Stimulated activated CD4-positive, alpha-beta T cell treated with anti-CD3 and anti-CD28 coated beads, Interleukin-12 subunit alpha, Interleukin-12 subunit beta, amount 100 ng/mL, for 24 hours (primary cell): ENCODE results near the gene ARHGAP20.
A peak's percentile ranks its signal among the peaks of the same experiment; 100 is the strongest.
"Not testable (repeated sequence)": the region's sequence is repeated elsewhere in the genome, so short reads cannot be mapped to it uniquely, and the experiment has no call there.

Experiments
- DNase-seq, 2 experiments: peaks; one replicate each; pipeline ENCODE4 v3.0.0-alpha.2; 2020; ENCODE audit warnings: low read depth in 2 of 2

ARHGAP20 gene

DNA sequence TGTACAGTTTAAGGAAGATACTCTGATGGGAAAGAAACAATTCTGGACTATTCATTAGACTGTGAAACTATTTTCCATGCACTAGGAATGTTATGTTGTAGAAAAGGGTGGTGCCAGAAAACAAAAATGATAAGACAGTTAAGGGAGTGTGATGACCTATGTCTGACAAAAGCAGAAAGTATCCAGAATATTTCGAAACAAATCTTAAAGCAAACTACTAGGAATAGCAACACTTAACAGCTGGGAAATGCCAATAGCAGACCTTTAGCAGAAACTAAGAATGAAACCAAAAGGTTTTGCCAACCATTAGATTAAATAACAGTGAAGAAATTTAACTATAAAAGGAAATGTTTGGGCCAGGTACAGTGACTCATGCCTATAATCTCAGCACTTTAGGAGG, 3.3 kb upstream of the ARHGAP20 start:
- no peak for DNase-seq

DNA sequence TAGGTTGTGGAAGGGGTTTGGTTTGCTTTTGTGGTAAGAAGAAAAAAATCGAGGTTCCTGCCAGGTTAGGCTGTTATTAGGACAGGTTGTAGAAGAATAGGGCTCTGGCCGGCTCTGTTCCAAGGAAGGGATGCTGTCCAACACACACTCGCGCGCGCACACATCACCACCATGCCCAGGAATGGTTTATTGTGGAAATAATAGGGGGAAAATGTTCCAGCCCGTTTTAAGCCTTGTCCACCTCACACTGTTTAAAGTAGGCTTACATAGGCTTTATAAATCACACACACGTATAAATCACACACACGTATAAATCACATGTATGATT, 1.2 kb upstream of the ARHGAP20 start:
- DNase-seq = no peak

DNA sequence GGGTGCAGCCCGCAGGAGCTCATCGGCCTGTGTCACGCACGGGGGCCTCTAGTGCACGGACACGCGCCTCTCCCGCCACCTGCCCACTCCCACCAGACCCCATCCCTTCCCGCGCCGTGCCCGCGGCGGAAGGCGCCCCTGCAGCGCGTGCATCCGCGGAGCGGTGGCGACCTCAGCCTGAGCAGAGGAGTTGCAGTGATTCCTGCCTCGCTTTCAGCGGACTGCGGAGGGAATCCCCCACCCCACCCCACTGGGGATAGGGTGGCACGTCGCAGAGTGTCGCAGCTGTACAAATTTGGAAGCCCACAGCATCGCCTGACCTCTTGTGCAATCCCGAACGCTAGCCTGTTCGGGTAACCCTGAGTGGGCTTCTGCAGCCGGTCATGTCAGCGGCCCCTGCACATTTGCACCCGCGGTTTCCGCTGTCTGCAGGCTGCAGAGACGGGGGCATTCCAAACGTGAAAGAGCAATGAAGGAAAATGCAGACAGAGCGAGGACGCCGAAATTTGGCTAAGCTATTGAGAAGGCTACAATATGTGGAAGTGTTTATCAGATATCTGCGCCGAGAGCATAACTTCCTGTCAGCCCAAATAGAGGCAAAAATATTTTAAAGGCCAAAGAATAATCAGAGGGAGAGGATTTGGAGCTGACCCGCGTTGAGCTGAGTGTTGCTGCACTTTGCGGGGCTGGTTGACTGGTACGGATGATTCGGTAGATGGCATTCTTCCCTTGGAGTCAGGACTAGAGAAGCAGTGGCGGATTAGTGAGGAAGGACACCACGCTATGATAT, 617 bp upstream of the ARHGAP20 start:
- peak in 1 of 2 experiments; percentile 11 for DNase-seq

DNA sequence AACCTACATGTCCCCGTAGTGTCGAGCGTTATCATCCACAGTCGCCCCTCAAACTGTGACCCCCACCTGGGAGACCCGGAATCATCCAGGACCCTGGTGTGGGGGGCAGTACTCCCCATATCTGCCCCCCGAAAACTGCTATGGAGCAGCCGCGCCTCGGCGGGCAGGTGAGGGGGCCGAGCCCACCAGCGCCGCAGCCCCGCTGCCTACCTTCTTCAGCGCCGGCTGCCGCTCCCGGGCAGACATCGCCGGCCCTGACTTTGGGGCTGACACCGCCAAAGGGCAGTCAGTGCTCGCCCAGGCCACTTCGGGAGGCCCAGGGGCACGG, 825 bp downstream of the ARHGAP20 start:
- no peak for DNase-seq

DNA sequence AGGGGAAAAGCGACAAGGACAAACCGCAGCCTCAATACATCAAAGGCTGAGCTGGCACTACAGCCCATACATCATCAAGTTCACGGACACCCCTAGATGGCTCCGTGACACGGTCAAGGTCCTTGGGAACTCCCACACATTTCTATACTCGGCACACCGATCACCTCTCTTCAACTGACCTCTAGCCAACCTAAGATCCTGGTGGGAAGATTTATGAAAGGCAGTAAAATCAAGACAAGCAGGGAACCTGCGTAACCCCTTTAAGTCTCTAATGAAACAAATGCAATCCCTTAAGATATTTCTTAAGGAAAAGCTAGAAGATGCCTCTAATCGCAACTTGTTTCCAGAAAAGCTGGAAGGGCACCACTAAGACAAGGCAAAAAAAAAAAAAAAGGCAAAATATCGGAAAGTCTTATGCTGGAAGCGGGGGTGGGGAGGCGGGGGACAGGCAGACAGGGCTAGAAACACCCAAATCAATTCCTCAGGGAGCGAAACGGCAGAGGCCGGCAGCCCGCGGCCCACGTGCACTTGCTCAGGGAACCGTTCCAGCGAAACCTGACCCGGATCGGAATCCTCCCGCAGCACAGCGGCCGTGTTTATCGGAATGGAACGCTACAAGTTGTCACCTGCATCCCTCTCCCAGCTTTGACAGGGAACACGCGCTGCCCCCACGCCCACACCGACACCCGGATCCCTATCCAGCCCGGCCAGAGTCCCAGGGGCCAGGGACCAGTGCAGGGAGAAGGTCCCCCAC, 1.4 kb downstream of the ARHGAP20 start:
- DNase-seq = no peak

DNA sequence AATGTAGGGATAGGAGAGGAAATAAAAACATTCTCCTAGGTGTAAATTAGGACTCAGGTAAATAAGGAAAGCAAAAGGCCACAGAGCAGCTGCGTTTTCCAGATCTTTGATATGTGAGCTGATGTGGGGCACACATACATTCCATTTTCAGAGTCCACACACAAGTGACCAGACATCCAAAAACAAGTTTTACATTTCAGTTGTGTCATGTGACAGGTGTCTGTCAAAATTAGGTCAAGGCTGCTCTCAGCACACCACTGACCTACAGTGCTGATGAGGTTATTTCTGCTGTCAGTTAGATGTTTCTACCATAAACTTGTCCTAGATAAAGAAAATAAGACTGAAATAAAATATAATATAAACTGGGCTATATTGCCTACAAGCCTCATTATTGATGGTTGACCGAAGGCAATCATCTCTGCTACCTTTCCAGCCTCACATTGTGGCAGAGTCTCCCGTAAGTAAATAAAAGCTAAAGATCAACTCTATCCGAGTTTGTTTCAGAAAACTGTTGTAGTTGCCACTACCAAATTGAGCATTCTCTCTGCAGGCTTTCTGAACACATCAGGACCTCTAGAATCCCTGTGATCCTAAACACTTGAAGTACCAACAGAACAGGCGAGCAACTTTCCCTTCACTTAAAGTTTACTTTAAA, 7.9 kb downstream of the ARHGAP20 start:
- DNase-seq = no peak

DNA sequence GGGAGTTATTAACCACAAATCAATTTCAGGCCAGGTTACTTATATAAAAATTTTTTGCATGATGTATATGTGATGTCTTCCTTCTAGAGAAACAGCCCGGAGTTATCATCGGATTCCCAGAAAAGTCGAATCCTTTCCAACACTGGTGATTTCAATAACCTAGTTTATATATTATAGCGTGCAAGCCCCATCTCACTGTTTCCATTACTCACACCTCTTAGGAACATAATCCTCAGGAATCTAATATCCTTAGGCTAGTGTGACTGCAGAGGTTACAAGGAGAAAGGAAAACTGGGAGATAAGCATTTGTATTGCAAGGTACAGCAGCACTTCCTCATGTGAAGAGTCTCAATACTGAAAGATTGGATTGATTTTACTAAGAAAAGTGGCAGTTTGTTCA, 20.3 kb downstream of the ARHGAP20 start:
- DNase-seq = no peak

DNA sequence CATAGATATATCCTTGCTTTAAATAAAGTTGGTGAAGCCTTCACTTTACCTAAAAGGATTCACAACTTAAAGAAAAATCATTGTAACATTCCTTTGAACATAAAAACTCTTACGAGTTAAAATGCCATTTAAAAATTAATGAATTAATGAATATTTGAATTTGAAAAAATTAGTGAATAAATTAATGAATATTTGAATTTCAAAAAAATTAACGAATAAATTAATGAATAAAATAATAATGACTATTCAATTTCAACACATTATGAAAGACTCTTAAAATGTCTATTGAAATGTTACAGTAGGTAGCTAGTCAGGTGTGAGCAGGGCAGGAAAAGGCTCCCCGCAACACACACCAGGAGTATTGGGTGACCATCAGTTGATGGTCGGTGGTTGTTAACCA, 22.9 kb downstream of the ARHGAP20 start:
- DNase-seq = no peak

DNA sequence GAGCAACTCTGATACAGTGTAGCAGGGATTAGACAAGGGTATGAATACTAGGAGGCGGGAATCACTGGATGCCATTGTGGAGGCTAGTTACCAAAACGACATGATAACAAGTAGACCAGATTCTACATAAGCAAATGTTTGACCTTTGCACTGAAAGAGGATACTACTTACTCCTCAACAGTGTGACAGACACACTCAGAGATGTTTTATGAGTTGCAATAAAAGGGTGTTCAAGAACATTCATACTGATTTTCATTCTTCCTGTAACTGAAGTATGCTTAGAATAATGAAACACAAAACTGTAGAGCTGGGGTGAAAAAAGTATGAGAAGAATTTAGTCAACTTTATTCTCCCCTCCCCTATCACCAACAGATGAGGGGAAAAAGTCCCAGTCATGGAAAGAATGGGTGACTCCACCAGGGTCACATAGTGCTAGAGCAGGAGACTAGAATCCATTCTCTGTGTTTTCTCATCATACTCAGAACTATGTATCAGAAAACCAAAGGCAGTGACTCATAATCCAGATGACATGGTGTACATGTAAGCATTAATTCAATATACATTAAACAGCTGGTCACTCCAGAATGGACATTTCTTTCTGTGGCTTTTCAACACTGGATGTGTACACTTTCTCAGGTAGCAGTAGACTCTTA, 32.8 kb downstream of the ARHGAP20 start:
- no peak for DNase-seq

DNA sequence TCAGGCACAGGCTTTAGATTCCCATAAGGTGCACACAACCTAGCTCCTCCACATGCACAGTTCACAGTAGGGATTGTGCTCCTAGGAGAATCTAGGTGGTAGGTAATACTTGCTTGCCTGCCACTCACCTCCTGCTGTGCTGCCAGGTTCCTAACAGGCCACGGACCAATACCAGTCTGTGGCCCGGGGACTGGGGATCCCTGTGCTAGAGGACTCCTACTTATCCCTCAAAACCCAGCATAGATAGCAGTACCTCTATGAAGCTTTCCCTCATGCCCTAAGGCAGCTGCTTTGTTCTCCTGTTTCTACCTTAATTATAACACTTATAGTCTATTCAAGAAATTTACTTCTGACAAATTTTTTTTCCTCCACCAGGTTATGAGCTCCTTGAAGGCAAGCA, 36.7 kb downstream of the ARHGAP20 start:
- no peak for DNase-seq

DNA sequence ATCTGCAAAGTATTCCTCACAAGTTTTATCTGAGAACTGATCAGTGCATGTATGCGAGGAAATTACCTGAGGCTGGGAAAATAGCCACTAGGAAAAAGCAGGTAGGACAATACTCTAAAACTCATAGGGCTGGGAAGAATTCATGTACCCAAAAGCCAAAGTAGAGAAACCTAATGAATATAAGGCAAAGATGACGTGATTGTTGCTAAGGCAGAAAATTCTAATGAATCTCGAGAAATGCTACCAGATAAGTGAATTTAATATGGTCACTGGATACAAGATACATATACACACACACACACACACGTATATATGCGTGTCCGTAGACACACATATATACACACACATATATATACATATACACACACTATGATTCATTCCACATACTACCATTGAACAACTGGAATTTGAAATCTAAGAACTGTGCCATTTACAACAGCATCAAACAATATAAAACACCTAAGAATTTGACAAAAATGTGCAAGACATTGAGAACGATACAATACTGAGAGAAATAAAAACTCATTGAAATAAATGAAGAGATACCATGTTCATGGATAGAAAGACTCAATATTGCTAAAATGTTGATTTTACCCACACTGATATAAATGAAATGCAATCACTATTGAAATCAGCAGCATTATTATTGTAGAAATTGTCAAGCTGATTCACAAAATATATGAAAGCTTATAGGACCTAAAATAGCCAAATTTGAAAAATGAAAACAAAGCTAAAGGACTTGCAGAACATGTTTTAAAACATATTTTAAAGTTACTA, 46.4 kb downstream of the ARHGAP20 start:
- no peak for DNase-seq

DNA sequence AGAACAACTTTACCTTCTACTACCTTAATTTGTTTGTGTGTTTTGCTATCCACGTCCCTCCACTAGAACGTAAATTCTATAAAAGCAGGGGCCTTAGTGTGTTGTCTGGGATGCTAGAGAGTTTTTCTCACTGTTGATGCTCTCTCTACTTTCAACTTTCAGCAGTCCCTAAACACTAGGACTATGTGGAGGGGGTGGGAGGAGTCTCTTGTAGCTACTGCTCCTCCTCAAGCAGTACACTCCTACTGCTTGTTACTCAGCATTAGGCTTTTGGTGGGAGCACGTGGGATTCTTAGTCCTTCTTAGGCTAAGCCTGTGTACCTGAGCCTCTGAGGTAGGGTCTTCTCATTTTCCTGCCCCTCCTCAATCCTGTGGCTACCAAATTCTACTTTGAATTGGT, 56.3 kb downstream of the ARHGAP20 start:
- DNase-seq = no peak

DNA sequence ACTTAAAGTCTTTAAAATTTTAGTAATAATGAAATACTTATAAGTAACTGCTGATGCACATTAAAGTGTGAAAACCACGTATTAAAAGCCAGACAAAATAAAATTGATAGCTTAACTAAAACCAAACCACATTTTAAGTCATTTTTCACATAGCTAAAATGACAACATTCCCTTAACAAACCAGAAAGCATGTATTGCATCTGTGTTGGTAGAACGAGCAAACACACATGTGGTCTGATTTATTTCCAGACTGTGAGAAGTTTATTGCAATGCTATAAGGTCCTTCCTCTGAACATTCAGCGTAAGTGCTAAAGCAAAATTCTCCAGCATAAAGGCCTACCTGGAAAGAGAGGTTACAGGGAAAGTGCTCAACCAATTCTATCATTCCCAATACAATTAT, 57.8 kb downstream of the ARHGAP20 start:
- no peak for DNase-seq

DNA sequence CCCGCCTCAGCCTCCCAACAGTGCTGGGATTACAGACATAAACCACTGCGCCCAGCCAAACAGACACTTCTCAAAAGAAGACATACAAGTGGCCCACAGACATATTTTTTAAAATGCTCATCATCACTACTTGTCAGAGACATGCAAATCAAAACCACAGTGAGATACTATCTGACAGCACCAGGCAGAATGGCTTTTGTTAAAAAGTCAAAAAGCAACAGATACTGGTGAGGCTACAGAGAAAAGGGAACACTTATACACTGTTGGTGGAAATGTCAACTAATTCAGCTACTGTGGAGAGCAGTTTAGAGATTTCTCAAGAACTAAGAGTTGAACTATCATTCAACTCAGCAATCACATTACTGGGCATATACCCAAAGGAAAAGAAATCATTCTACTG, 67.0 kb downstream of the ARHGAP20 start:
- no peak for DNase-seq

DNA sequence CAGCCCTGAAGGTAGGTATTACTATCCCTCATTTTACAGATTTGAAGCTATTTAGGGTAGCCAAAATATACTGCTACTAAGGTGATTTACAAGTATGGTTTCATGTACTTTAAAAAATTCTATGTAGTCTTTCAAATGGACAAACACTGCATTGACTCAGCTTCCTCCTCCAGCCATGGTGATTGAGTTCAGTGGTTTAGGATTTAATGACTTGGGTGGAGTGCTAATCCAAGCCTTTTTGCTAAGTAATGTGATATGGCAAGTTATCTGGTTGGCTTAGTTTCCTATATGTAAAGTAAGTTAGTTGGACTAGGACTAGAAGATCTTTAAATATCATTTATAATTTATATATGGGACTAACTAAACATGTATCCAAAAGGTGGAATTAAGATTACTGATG, 77.9 kb downstream of the ARHGAP20 start:
- no peak for DNase-seq

DNA sequence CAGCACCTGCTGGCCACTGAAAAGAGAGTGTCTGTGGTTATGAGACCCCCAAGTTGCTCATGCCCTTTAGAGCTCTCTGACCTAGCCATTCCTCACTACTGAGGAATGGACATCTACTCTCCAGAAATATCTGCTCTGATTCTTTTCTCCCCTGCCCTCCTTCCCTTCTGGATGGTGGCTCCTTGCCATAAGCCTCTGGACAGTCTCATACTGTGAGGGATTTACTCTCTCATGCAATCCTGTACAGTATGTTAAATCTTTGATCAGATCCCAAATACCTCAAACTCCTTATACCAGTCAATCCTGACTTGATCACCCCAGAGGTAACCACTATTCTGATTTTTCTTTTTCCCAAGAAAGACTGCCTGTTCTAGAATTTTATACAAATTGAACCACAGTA, 80.7 kb downstream of the ARHGAP20 start:
- no peak for DNase-seq

DNA sequence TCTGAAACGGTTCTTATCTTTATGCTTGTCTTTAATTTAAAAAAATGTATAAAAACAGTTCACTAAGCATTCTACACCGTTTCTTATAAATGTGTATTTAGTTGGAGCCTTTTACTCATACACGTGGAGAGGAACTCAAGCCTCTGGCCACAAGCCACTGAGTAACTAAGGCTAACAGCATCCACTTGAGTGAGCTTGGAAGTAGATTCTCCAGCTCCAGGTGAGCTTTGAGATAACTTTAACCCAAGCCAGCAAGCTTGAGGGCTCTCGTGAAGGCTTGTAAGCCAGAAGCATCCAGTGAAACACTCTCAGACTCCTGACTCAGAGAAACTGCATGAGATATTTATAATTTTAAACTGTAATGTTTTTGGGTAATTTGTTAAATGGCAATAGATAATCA, 82.6 kb downstream of the ARHGAP20 start:
- DNase-seq = no peak

DNA sequence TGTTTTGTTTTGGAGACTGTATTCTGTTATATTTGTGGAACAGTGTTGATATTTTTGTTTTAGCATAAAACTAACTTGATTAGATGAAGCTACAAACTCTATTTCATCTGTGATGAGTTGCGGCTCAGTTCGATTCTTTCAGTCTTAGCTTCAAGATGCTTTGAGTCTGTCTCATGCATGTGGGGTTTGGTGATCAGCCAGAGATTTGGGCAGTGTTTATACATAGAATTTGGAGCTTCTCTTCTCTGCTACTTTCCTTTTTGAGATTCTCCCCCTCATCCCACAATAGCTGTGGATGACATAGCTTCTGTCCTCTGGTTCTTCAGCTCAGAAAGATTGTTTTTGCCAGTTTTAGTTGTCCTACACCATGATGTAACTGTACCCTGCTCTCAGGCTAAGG, 90.4 kb downstream of the ARHGAP20 start:
- no peak for DNase-seq

DNA sequence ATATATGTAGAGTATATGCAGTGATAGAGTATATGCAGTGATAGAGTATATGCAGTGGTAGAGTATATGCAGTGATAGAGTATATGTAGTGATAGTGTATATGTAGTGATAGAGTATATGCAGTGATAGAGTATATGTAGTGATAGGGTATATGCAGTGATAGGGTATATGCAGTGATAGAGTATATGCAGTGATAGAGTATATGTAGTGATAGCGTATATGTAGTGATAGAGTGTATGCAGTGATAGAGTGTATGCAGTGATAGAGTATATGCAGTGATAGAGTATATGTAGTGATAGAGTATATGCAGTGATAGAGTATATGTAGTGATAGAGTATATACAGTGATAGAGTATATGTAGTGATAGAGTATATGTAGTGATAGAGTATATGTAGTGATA, 92.9 kb downstream of the ARHGAP20 start:
- DNase-seq = not testable (repeated sequence)

DNA sequence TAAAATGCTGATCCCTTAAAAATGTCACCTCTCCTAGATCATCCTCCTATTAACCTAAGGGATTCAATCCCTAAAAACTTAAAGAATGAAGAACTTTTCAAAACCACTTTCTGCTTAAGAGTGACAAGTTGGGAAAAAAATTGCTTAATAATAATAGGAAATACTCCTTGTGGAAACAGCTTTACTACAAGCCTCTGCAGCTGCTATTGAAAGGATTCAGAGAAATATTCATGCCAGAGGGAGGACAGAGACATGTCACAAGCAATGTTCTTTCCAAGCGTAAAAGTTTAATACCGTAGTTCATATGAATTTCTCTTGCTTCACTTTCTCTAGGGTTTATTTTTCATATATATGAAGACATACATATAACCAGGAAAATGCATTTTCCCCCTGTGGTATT, 98.2 kb downstream of the ARHGAP20 start:
- DNase-seq = no peak

DNA sequence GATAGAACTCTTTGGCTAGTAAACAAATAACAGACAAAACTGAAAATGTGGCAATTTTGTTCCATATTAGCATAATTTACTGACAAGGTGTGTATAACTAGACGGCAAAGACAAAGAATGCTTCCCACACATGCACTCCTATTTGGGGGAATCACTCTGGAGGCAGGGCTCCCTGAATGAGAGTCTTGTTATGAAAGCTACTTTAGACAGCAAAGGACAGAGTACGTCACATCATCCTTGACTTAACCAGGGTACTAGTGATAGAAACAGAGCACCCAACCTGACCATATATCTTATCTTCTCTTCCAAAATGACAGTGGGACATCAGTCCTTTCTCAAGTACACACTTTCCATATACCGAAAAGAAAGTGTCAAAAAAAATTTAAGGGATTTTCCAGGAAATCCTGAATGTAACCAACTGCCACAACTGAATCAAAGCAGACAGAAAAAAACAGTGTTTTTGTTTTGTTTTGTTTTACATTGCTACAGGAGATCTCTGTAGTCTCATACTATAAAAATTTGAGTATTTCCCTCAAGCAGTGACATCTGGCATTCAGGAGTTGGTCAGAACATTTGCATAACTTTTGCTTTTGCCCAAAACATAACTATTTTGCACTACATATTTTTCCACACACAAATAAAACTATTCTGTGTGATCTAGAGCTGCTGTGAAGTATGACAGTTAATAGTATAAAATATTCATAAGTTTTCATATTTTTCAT, 98.9 kb downstream of the ARHGAP20 start:
- no peak for DNase-seq
